Subcutaneous abdominal adipose tissue (tissue), 5 donors: ENCODE results near the gene N4BP2.

Experiments used
- H3K27ac ChIP-seq: one replicate; pipeline ENCODE4 v1.7.0; 2013; ENCODE audit warnings: low read depth, mild to moderate bottlenecking, inconsistent platforms, low read length, moderate library complexity
- H3K27me3 ChIP-seq, 5 donors: one replicate each; pipeline ENCODE4 v1.7.0; 2013; ENCODE audit warnings: low read length in 5 of 5, inconsistent platforms in 1 of 5; ENCODE audit not compliant: control insufficient read depth in 5 of 5, insufficient read depth in 4 of 5
- H3K36me3 ChIP-seq, 5 donors: one replicate each; pipeline ENCODE4 v1.7.0; 2013; ENCODE audit warnings: low read length in 5 of 5; ENCODE audit not compliant: control insufficient read depth in 5 of 5, insufficient read depth in 5 of 5
- H3K4me1 ChIP-seq, 5 donors: one replicate each; pipeline ENCODE4 v1.7.0; 2013; ENCODE audit warnings: low read length in 5 of 5, mild to moderate bottlenecking in 3 of 5, moderate library complexity in 1 of 5; ENCODE audit not compliant: control insufficient read depth in 5 of 5, insufficient read depth in 5 of 5
- H3K4me3 ChIP-seq, 5 donors: one replicate each; pipeline ENCODE4 v1.7.0; 2013; ENCODE audit warnings: low read length in 5 of 5, low read depth in 1 of 5
- H3K9ac ChIP-seq, 5 donors: one replicate each; pipeline ENCODE4 v1.7.0; 2013; ENCODE audit warnings: low read length in 5 of 5, mild to moderate bottlenecking in 4 of 5, moderate library complexity in 3 of 5
- H3K9me3 ChIP-seq, 5 donors: one replicate each; pipeline ENCODE4 v1.7.0; 2013; ENCODE audit warnings: low read length in 5 of 5; ENCODE audit not compliant: control insufficient read depth in 5 of 5
- donor health status: healthy.
- donor health status: healthy.
- donor health status: healthy.
- donor health status: healthy.
- donor health status: healthy.

The N4BP2 gene

GRCh38 chr4:40170588-40170987 lies 113.9 kb downstream of the N4BP2 start:
- H3K27me3 ChIP-seq = no peaks in the 10 kb centered on the region
- H3K27ac ChIP-seq = no peak overlapping the region
- H3K4me3 ChIP-seq = no peak overlapping the region
- H3K4me1 ChIP-seq = peaks cover 0 to 9% (median 0%) of the 10 kb centered on the region in 5 donors
- H3K9me3 ChIP-seq = peaks cover 0 to 13% (median 10%) of the 10 kb centered on the region in 5 donors
- peaks cover 0 to 3% (median 0%) of the 10 kb centered on the region in 5 donors for H3K36me3 ChIP-seq
- H3K9ac ChIP-seq = no peak overlapping the region

- Histone ChIP-seq H3K36me3 (no peaks in the 10 kb centered on the region), H3K27me3 (peaks cover 0 to 3% (median 0%) of the 10 kb centered on the region in 5 donors), H3K4me1 (peaks cover 0 to 6% (median 0%) of the 10 kb centered on the region in 5 donors), H3K9ac (no peak overlapping the region), H3K9me3 (peaks cover 0 to 3% (median 0%) of the 10 kb centered on the region in 5 donors), H3K27ac (no peak overlapping the region), H3K4me3 (no peak overlapping the region)
Measured at GRCh38 chr4:40173470-40173875, 116.8 kb downstream of the N4BP2 start.

- Histone ChIP-seq H3K4me3 (peak overlapping the region in 1 of 5 donors; percentile 12), H3K9ac (no peak overlapping the region), H3K27ac (no peak overlapping the region), H3K36me3 (no peaks in the 10 kb centered on the region), H3K27me3 (peaks cover 0 to 3% (median 0%) of the 10 kb centered on the region in 5 donors), H3K9me3 (no peaks in the 10 kb centered on the region), H3K4me1 (peaks cover 0 to 6% (median 0%) of the 10 kb centered on the region in 5 donors)
Measured at GRCh38 chr4:40176602-40177001, 120.0 kb downstream of the N4BP2 start.

GRCh38 chr4:40177591-40177990 lies 120.9 kb downstream of the N4BP2 start:
- Histone ChIP-seq H3K4me1 (peaks cover 0 to 6% (median 0%) of the 10 kb centered on the region in 5 donors), H3K36me3 (no peaks in the 10 kb centered on the region)

GRCh38 chr4:40178672-40179071 lies 122.0 kb downstream of the N4BP2 start:
- no peaks in the 10 kb centered on the region for H3K9me3 ChIP-seq

More at GRCh38 chr4:40177591-40177990, 120.9 kb downstream of the N4BP2 start:
- no peak overlapping the region for H3K27ac ChIP-seq
- H3K4me3 ChIP-seq = no peak overlapping the region
- H3K9ac ChIP-seq = no peak overlapping the region
- H3K9me3 ChIP-seq = no peaks in the 10 kb centered on the region
- H3K27me3 ChIP-seq = peaks cover 0 to 3% (median 0%) of the 10 kb centered on the region in 5 donors

GRCh38 chr4:40179360-40179759 lies 122.7 kb downstream of the N4BP2 start:
- H3K36me3 ChIP-seq = no peaks in the 10 kb centered on the region
- peaks cover 0 to 3% (median 0%) of the 10 kb centered on the region in 5 donors for H3K27me3 ChIP-seq
- no peaks in the 10 kb centered on the region for H3K9me3 ChIP-seq
- H3K9ac ChIP-seq = no peak overlapping the region
- no peak overlapping the region for H3K4me3 ChIP-seq
- H3K27ac ChIP-seq = no peak overlapping the region
- no peaks in the 10 kb centered on the region for H3K4me1 ChIP-seq

More at GRCh38 chr4:40178672-40179071, 122.0 kb downstream of the N4BP2 start:
- Histone ChIP-seq H3K36me3 (no peaks in the 10 kb centered on the region), H3K4me3 (no peak overlapping the region), H3K4me1 (no peaks in the 10 kb centered on the region), H3K27me3 (peaks cover 0 to 3% (median 0%) of the 10 kb centered on the region in 5 donors), H3K9ac (no peak overlapping the region), H3K27ac (no peak overlapping the region)

- Histone ChIP-seq H3K9ac (no peak overlapping the region), H3K36me3 (no peaks in the 10 kb centered on the region), H3K4me1 (no peaks in the 10 kb centered on the region), H3K4me3 (no peak overlapping the region), H3K27ac (no peak overlapping the region), H3K9me3 (no peaks in the 10 kb centered on the region), H3K27me3 (peaks cover 0 to 3% (median 0%) of the 10 kb centered on the region in 5 donors)
Measured at GRCh38 chr4:40180356-40180755, 123.7 kb downstream of the N4BP2 start.

- no peaks in the 10 kb centered on the region for H3K4me1 ChIP-seq
- H3K9me3 ChIP-seq = no peaks in the 10 kb centered on the region
- no peaks in the 10 kb centered on the region for H3K27me3 ChIP-seq
- H3K9ac ChIP-seq = no peak overlapping the region
- no peaks in the 10 kb centered on the region for H3K36me3 ChIP-seq
- H3K4me3 ChIP-seq = no peak overlapping the region
- no peak overlapping the region for H3K27ac ChIP-seq
Measured at GRCh38 chr4:40182001-40182400, 125.4 kb downstream of the N4BP2 start.

GRCh38 chr4:40182954-40183353 lies 126.3 kb downstream of the N4BP2 start:
- H3K27me3 ChIP-seq = no peaks in the 10 kb centered on the region
- no peaks in the 10 kb centered on the region for H3K4me1 ChIP-seq
- H3K36me3 ChIP-seq = no peaks in the 10 kb centered on the region
- H3K4me3 ChIP-seq = no peak overlapping the region
- H3K9me3 ChIP-seq = no peaks in the 10 kb centered on the region
- no peak overlapping the region for H3K27ac ChIP-seq
- H3K9ac ChIP-seq = no peak overlapping the region

- Histone ChIP-seq H3K27ac (no peak overlapping the region), H3K27me3 (no peaks in the 10 kb centered on the region), H3K4me3 (no peak overlapping the region), H3K9me3 (no peaks in the 10 kb centered on the region), H3K36me3 (no peaks in the 10 kb centered on the region), H3K4me1 (no peaks in the 10 kb centered on the region), H3K9ac (no peak overlapping the region)
Measured at GRCh38 chr4:40183615-40184411, 127.2 kb downstream of the N4BP2 start.
